SK-N-SH (cell line): Measurements from ENCODE around the gene TAS2R46.

Experiments
- CTCF ChIP-seq: fragments of 200-600 bp; sonication (generic); IDR thresholded peaks from 2 replicates; pipeline ENCODE4 v1.6.1; 2017; ENCODE audit warnings: antibody characterized with exemption, mild to moderate bottlenecking, moderate library complexity
- EZH2phosphoT487 ChIP-seq: fragments of 200-600 bp; sonication (generic); IDR thresholded peaks from 2 replicates; pipeline ENCODE4 v1.6.1; 2017; ENCODE audit warnings: low read depth, mixed run types, mild to moderate bottlenecking, antibody characterized with exemption, moderate library complexity, borderline replicate concordance
- FOSL2 ChIP-seq: IDR thresholded peaks from 2 replicates; pipeline ENCODE4 v1.4.0; 2012; ENCODE audit warnings: low read depth, mild to moderate bottlenecking, moderate library complexity, borderline replicate concordance
- JUND ChIP-seq: IDR thresholded peaks from 2 replicates; pipeline ENCODE4 v1.4.0; 2012
- POLR2AphosphoS5 ChIP-seq: IDR thresholded peaks from 2 replicates; pipeline ENCODE4 v1.6.1; 2012; ENCODE audit warnings: low read depth, low read length
- RCOR1 ChIP-seq: fragments of 150-350 bp; IDR thresholded peaks from 2 replicates; pipeline ENCODE4 v1.6.1; 2017; ENCODE audit warnings: antibody characterized with exemption, low read length
- RFX5 ChIP-seq: IDR thresholded peaks from 2 replicates; pipeline ENCODE4 v1.6.1; 2012; ENCODE audit warnings: mild to moderate bottlenecking, improper control_type of control experiment, low read length
- TAF1 ChIP-seq: IDR thresholded peaks from 2 replicates; pipeline ENCODE4 v1.6.1; 2012; ENCODE audit warnings: low read depth, mild to moderate bottlenecking, low read length, moderate library complexity, borderline replicate concordance
- USF1 ChIP-seq: IDR thresholded peaks from 2 replicates; pipeline ENCODE4 v1.4.0; 2012; ENCODE audit warnings: low read depth, borderline replicate concordance
- YY1 ChIP-seq: IDR thresholded peaks from 2 replicates; pipeline ENCODE4 v1.4.0; 2012; ENCODE audit warnings: low read depth, mild to moderate bottlenecking

GRCh38 chr12:11107719-11108118 is 45.6 kb upstream of the TAS2R46 start:
- TF ChIP-seq POLR2AphosphoS5 (no peak), RCOR1 (no peak), CTCF (no peak), TAF1 (no peak), FOSL2 (no peak), RFX5 (no peak), EZH2phosphoT487 (no peak), USF1 (no peak), YY1 (no peak), JUND (no peak)
